ENCODE results near the gene ASXL1.
A peak's percentile ranks its signal among the peaks of the same experiment; 100 is the strongest.

Gene ASXL1

DNA sequence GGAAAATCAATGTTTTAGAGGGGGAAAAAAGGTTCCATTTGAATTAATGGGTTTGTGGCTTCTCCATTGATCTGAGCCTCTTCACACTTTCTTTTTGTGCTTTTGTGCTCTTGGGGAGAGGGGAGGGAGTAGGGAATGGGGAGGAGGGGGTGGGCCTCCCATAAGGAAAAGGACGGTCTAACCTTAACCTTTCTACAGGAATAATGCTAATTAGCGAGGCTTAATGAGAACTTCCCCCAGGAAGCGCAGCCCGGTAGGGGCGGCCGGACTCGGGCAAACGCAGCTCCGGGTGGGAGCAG lies 124.0 kb downstream of the ASXL1 start:
- H3K27me3 ChIP-seq (ENCODE audit: insufficient read depth, low read depth): no peaks in the 10 kb centered on the region
- no peak overlapping the region for H3K27ac ChIP-seq
- peaks cover 15% of the 10 kb centered on the region for H3K4me1 ChIP-seq (ENCODE audit: low read depth, poor library complexity, severe bottlenecking)
- no peak overlapping the region for H3K4me3 ChIP-seq (IDR thresholded peaks at IDR 0.05; ENCODE audit: insufficient read depth, low read depth, low read length)
- H3K9ac ChIP-seq: no peak overlapping the region
- H3K79me2 ChIP-seq (ENCODE audit: insufficient read depth, low read depth): no peaks in the 10 kb centered on the region; the same call in 1 of the 2 replicates
- H3K36me3 ChIP-seq (ENCODE audit: insufficient read depth): no peaks in the 10 kb centered on the region
- TF ChIP-seq, protein P1, sequence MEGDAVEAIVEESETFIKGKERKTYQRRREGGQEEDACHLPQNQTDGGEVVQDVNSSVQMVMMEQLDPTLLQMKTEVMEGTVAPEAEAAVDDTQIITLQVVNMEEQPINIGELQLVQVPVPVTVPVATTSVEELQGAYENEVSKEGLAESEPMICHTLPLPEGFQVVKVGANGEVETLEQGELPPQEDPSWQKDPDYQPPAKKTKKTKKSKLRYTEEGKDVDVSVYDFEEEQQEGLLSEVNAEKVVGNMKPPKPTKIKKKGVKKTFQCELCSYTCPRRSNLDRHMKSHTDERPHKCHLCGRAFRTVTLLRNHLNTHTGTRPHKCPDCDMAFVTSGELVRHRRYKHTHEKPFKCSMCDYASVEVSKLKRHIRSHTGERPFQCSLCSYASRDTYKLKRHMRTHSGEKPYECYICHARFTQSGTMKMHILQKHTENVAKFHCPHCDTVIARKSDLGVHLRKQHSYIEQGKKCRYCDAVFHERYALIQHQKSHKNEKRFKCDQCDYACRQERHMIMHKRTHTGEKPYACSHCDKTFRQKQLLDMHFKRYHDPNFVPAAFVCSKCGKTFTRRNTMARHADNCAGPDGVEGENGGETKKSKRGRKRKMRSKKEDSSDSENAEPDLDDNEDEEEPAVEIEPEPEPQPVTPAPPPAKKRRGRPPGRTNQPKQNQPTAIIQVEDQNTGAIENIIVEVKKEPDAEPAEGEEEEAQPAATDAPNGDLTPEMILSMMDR (conservative IDR thresholded peaks at IDR 0.05; ENCODE audit: low read depth, low read length): no peak
- no peaks in the 10 kb centered on the region for H4K20me1 ChIP-seq (ENCODE audit: insufficient read depth)
- no peak overlapping the region; the same call in 1 of the 2 replicates for H3K4me2 ChIP-seq
- H2AFZ ChIP-seq (ENCODE audit: low read depth): no peak overlapping the region

DNA sequence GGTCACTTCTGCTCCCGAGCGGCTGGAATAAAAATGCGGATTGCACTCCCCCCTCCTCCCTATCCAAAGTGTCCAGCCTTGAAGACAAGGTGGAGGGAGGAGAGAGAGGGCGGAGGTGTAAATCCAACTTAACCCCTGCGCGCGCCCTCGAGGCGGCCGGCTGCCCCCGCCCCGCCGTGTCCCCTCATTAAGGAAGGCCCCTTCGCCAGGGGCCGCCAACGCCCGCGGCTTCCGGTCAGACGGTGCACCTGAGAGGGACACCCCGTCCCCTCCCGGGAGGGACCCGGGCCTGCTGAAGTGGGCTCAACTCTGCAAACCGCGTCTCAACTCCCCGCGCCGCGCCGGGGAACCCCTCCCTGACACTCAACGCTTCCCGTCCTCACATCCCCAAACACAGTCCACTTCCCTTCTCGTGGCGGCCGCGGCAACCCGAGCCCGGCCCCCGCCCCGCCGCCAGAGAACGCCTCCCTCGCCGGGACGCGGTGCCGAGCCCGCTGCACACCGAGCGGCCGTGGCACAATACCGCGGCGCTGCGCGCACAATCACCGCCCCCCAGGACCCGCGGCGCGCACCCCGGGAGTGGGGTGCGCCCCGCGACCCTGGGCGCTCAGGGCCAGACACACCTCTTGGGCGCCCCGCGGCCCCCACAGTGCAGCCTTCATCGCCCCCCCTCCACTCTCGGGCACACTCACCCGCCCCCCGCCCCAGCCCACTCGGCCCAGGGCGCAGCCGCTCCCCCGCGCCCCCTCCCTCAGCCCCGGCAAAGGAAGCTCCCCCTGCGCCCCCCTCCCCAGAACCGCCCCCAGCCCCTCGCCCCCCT lies 124.5 kb downstream of the ASXL1 start:
- TF ChIP-seq, protein P1 (conservative IDR thresholded peaks at IDR 0.05; ENCODE audit: low read depth, low read length): no peak
- no peak overlapping the region; the same call in 1 of the 2 replicates for H3K4me2 ChIP-seq
- H3K79me2 ChIP-seq (ENCODE audit: insufficient read depth, low read depth): no peaks in the 10 kb centered on the region; the same call in 1 of the 2 replicates
- H2AFZ ChIP-seq (ENCODE audit: low read depth): no peak overlapping the region
- H3K9ac ChIP-seq: no peak overlapping the region
- no peaks in the 10 kb centered on the region for H3K27me3 ChIP-seq (ENCODE audit: insufficient read depth, low read depth)
- no peak overlapping the region for H3K4me3 ChIP-seq (IDR thresholded peaks at IDR 0.05; ENCODE audit: insufficient read depth, low read depth, low read length)
- H3K4me1 ChIP-seq (ENCODE audit: low read depth, poor library complexity, severe bottlenecking): peaks cover 15% of the 10 kb centered on the region
- H3K27ac ChIP-seq: no peak overlapping the region
- no peaks in the 10 kb centered on the region for H4K20me1 ChIP-seq (ENCODE audit: insufficient read depth)
- no peaks in the 10 kb centered on the region for H3K36me3 ChIP-seq (ENCODE audit: insufficient read depth)

DNA sequence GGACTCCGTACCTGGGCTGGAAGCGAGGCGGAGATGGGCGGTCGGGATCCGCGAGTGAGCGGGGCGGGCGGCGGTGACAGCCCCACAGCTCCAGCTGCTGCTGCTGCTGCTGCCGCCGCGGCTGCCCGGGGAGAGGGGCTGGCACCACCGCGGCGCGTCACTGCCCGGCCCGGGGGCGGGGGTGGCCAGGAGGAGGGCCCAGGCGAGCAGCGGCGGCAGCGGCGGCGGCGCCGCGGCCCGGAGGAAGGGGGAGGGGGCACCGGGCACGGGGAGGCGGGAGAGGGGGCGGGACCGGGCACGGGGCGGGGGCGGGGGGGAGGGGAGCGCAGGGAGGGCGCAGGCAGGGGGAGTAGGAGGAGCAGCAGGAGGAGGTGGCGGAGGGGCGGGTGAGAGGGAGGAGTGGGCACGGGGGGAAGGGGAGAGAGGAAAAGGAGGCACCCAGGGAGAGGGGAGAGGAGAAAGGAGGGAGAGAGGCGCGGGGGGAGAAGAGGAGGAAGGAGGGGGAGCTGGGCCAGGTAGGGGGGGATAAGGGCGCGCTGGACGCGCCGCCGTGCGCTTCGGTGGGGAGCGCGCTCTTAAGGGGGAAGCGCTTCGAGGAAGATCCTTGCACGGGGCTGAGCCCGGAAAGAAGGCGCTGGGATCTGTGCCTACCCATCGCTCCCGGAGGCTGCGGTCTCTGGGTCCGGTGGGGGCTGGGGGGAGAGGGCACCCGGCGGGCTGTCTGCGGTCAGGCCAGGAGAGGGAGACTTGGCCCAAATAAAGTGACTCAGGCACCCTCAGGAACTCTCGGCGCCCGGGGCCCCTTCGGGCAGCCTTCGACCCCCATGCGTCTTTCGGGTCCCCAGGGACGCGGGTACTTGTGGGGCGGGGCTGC lies 125.5 kb downstream of the ASXL1 start:
- TF ChIP-seq, protein P1 (conservative IDR thresholded peaks at IDR 0.05; ENCODE audit: low read depth, low read length): no peak
- Histone ChIP-seq H3K4me2 (peak overlapping the region; percentile 45), H3K27me3 (ENCODE audit: insufficient read depth, low read depth) (no peaks in the 10 kb centered on the region), H3K79me2 (ENCODE audit: insufficient read depth, low read depth) (no peaks in the 10 kb centered on the region; the same call in 1 of the 2 replicates), H3K9ac (peak overlapping the region; percentile 97), H3K4me1 (ENCODE audit: low read depth, poor library complexity, severe bottlenecking) (peaks cover 15% of the 10 kb centered on the region), H3K4me3 (IDR thresholded peaks at IDR 0.05; ENCODE audit: insufficient read depth, low read depth, low read length) (no peak overlapping the region), H4K20me1 (ENCODE audit: insufficient read depth) (no peaks in the 10 kb centered on the region), H3K27ac (peak overlapping the region; percentile 92), H2AFZ (ENCODE audit: low read depth) (peak overlapping the region; percentile 50; the same call in 1 of the 2 replicates), H3K36me3 (ENCODE audit: insufficient read depth) (no peaks in the 10 kb centered on the region)

DNA sequence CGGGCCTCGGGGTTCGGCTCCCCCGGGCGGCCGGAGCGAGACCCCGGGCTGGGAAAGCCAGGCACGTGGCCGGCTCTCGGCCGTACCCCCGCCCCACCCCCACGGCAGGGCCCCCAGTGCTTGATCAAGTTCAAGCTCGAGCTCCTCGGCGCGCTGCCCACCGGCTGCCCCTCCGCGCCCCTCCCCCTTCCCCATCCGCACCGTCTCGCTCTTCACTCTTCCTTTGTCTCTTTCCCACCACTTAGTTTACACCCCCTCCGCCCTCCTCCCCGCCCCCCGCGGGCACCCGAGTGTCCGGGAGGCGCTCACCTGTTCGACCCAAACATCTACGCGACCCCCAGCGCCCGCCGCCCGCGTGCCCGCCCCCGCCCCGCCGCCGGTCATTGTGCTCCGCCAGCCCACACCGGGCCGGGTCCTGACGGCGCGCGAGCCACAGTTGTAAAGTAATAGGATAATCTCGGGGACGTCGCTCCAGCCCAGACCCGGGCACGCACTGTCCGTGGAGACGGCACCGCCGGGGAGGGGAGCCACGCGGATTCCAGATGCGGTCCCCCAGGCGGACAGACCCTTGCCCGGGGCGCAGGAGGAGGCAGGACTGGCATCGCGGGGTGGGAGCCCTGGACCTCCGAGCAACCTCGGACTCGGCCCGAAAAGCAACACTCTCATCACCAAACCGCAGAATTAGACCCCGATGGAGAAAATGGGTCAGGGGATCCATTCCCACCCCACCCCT lies 126.3 kb downstream of the ASXL1 start:
- peak overlapping the region; percentile 45 for H3K4me2 ChIP-seq
- no peaks in the 10 kb centered on the region for H3K36me3 ChIP-seq (ENCODE audit: insufficient read depth)
- H3K4me3 ChIP-seq (IDR thresholded peaks at IDR 0.05; ENCODE audit: insufficient read depth, low read depth, low read length): no peak overlapping the region
- no peaks in the 10 kb centered on the region; the same call in 1 of the 2 replicates for H3K79me2 ChIP-seq (ENCODE audit: insufficient read depth, low read depth)
- no peaks in the 10 kb centered on the region for H4K20me1 ChIP-seq (ENCODE audit: insufficient read depth)
- peak overlapping the region; percentile 97 for H3K9ac ChIP-seq
- peak overlapping the region; percentile 50 for H2AFZ ChIP-seq (ENCODE audit: low read depth)
- TF ChIP-seq, protein P1 (conservative IDR thresholded peaks at IDR 0.05; ENCODE audit: low read depth, low read length): no peak
- H3K27me3 ChIP-seq (ENCODE audit: insufficient read depth, low read depth): no peaks in the 10 kb centered on the region
- H3K27ac ChIP-seq: peak overlapping the region; percentile 92
- peaks cover 15% of the 10 kb centered on the region for H3K4me1 ChIP-seq (ENCODE audit: low read depth, poor library complexity, severe bottlenecking)
